ENCODE measurements around the gene TECR.
A peak's percentile ranks its signal among the peaks of the same experiment; 100 is the strongest.
"Not testable (repeated sequence)": the region's sequence is repeated elsewhere in the genome, so short reads cannot be mapped to it uniquely, and the experiment has no call there.

TECR gene

DNA sequence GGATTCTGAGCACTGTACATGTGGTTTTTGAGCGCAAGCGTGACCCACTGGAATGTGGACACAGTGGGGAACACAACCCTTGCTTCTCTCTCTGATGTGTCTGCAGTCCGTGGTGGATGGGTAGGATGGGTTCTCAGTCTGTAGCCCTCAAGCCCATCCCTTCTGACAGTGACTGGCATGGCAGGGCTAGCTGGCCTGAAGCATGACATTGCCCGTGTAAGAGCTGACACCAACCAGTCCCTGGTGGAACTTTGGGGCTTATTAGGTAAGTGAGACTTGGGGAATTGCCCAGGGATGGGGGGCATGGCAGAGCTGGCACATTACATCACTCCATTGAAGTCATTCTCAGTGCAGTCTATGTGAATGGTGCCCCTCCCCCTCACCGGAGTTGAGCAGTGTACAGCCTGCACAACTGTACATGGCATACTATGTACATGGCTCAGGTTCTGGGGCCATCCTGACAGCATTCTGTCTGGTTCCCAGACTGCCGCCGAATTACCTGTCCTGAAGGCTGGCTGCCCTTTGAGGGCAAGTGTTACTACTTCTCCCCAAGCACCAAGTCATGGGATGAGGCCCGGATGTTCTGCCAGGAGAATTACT lies 70.3 kb downstream of the TECR start:
- no peak for DNase-seq

DNA sequence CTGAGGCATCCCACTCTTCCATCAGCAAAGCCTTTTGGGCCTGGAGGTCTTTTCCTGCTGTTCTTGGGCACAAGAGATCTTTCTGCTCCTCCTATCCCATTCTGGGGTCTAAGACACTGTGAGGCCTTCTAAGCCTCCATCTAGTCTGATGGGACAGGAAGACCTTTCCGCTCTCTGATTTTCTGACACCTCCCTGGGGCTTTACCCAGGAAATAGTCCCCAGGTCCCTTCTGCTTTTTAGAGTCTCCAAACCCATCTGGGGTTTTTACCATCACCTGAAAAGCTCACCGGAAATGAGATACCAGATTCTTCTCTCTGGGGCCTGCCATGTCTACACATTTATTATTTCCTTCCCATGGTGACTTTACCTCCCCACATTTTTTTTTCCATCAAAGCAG lies 74.6 kb downstream of the TECR start:
- no peak for DNase-seq

DNA sequence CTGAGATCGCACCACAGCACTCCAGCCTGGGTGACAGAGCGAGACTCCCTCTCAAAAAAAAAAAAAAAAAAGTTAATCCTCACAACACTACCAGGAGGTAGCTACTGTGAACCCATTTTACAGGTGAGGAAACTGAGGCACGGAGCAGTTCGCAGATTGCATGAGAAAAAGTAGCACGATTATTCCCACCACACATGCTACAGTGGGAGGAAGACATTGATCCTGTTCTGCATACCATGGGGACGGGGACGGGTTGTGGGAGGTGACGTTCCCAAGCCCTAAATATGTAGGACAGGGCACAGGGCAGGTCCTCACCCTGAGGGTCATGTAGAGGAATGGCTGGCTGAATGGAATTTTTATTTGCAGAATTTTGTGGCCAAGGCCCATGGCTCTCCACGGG lies 77.2 kb downstream of the TECR start:
- no peak for DNase-seq

DNA sequence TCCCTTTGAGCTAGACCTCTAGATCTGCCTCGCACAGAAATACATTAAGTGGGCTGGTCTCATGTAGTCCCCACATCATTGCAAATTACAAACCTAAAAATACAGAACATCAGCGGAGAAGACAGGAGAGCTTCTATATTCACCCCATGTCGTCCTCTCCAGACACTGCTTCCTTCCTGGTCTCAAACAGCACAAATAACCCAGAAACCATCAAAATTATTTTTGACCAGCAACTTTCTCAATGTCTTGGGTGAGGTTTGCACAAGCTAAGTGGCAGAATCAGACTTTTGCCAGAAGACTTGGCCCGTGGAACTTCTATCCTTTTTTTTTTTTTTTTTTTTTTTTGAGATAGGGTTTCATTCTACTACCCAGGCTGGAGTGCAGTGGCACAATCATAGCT lies 81.7 kb downstream of the TECR start:
- no peak for DNase-seq

DNA sequence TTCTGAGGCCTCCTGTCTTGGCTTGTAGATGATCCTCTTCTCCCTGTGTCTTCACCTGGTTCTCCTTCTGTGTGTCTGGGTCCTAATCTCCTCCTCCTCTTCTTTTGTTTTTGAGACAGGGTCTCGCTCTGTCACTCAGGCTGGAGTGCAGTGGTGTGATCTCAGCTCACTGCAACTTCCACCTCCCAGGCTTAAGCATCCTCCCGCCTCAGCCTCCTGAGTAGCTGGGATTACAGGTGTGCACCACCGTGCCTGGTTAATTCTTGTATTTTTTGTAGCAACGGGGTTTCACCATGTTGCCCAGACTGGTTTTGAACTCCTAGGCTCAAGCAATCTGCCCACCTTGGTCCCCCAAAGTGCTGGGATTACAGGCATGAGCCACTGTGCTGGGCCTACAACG lies 82.8 kb downstream of the TECR start:
- DNase-seq, result not testable (repeated sequence)

DNA sequence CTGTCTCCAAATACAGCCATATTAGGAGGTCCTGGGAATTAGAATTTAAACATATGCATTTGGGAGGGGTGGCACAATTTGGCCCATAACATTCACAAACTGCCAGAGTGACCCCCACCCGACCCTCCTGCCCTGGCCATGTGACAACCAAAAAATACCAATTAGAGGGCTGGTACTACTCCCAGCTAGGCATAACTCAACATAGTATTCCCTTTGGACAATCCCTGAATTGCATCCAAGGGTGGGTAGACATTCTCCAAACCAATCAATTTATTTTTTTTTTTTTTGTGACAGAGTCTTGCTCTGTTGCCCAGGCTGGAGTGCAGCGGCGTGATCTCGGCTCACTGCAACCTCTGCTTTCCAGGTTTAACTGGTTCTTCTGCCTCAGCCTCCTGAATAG lies 83.3 kb downstream of the TECR start:
- no peak for DNase-seq

DNA sequence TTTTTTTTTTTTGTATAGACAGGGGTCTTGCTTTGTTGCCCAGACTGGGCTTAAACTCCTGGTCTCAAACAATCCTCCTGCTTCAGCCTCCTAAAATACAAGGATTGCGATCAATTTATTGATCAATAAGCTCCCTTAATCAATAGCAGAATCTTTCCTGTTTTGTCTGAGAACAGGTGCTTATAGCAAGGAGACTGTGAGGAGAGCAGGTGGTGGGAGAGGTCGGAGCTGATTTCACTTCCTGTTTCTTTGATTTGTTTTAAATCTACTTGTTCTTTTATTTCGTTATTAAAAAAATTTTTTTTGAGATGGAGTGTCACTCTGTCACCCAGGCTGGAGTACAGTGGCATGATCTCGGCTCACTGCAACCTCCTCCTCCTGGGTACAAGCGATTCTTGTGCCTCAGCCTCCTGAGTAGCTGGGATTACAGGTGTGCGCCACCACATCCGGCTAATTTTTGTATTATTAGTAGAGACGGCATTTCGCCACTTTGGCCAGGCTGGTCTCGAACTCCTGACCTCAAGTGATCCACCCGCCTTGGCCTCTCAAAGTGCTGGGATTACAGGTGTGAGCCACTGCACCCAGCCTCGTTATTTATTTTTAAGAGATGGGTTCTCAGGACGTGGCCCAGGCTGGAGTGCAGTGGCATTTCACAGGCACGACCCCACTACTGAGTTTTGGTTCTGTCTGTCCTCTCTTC lies 84.2 kb downstream of the TECR start:
- not testable (repeated sequence) for DNase-seq

DNA sequence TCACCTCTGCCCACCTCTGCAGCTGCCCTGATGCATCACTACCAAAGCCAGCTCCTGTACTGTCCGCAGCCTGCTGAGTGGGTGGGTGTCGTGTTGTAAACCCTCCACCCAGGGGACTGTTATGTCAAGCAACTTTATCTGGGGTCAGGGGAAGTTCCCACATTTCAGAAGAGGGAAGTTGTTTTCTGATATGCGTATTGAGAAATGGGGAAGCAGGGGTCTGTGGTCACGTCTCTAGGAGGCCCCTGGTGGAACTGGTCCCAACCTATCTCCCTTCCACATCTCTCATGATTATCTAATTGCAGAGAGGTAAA lies 84.7 kb downstream of the TECR start:
- peak; percentile 40 for DNase-seq
